Heart right ventricle (tissue), 16 donors: ENCODE results near the gene EYA4. TPM values are rescaled to one million over a fixed set of nuclear protein-coding genes. Genes with fewer than 3 reads are reported as not detected.
A peak's percentile ranks its signal among the peaks of the same experiment; 100 is the strongest.

Experiments
- ATAC-seq, 8 donors: fragments of 200-7000 bp; cut with Tn5 transposase; one replicate each; pipeline ENCODE4 v1.9.1; 2020; ENCODE audit warnings: mild to moderate bottlenecking in 8 of 8, moderate library complexity in 8 of 8, moderate number of reproducible peaks in 1 of 8
- DNase-seq, 2 donors: peaks; one replicate each; pipeline ENCODE4 v3.0.0-alpha.2; 2020
- H3K27ac ChIP-seq, 10 donors: fragments of 200-600 bp; sonication (generic) in 2 of 10; one replicate each; pipeline versions ENCODE4 v1.5.0 to v1.8.0; 2020 to 2022; ENCODE audit warnings: mild to moderate bottlenecking in 3 of 10
- H3K27me3 ChIP-seq, 7 donors: fragments of 200-600 bp; one replicate each; pipeline ENCODE4 v1.8.0; 2021 to 2022; ENCODE audit warnings: mild to moderate bottlenecking in 2 of 7
- H3K36me3 ChIP-seq, 9 donors: fragments of 200-600 bp; sonication (generic) in 1 of 9; one replicate each; pipeline versions ENCODE4 v1.5.0 to v1.8.0; 2020 to 2022; ENCODE audit warnings: mild to moderate bottlenecking in 2 of 9
- H3K4me1 ChIP-seq, 9 donors: fragments of 200-600 bp; sonication (generic) in 1 of 9; one replicate each; pipeline versions ENCODE4 v1.5.0 to v1.8.0; 2020 to 2022; ENCODE audit warnings: mild to moderate bottlenecking in 4 of 9
- H3K4me3 ChIP-seq, 10 donors: fragments of 200-600 bp; sonication (generic) in 2 of 10; one replicate each; pipeline versions ENCODE4 v1.5.0 to v1.8.0; 2020 to 2022; ENCODE audit warnings: mild to moderate bottlenecking in 7 of 10, moderate library complexity in 2 of 10
- H3K9me3 ChIP-seq, 11 donors: fragments of 200-600 bp in 10 of 11; sonication (generic) in 2 of 11; one replicate each; pipeline versions ENCODE4 v1.5.0 to v1.8.0; 2013 to 2022; ENCODE audit warnings: mild to moderate bottlenecking in 2 of 11, control low read depth in 1 of 11, moderate library complexity in 1 of 11
- CTCF ChIP-seq, 9 donors: fragments of 200-600 bp; sonication (generic) in 2 of 9; IDR thresholded peaks; one replicate each; pipeline versions ENCODE4 v1.5.0 to v1.8.0; 2021 to 2022; ENCODE audit warnings: antibody characterized with exemption in 9 of 9, mild to moderate bottlenecking in 5 of 9, moderate library complexity in 1 of 9
- WGBS, 2 donors: extraction: QIAGEN DNeasy Blood & Tissue Kit; methylation state at CpG; one replicate each; pipeline ENCODE4 v1.1.7; 2013; ENCODE audit warnings: inconsistent platforms in 1 of 2; 5-methylcytosine and 5-hydroxymethylcytosine counted together
- intact Hi-C, 10 donors: fragments of 100-400 bp; cut with DNase I; formaldehyde crosslinking; loops; one replicate each; pipeline versions ENCODE4 v1.11.1 to v1.14.2; 2022
- polyA plus RNA-seq, 2 donors: library from polyadenylated mRNA; stranded (reverse); fragments of 200-250 nt; gene quantifications; one replicate each; pipeline ENCODE4 v1.2.3, GENCODE V29; 2013
- total RNA-seq, 10 donors: library from RNA; stranded (reverse); fragmentation: NEBNext Ultra II Directional in 3 of 10; extraction: Animal tissue kit (Norgen Biotek cat#: 25700) in 3 of 10; gene quantifications; one replicate each; pipeline versions ENCODE4 v1.2.1 to v1.2.4, GENCODE V29; 2021 to 2023
- donor health status: Arrhythmogenic right ventricular cardiomyopathy.
- donor health status: ischemic (EF 13 %, LVEDD 7.1; RV severe dilation, severe dysfunction).
- donor health status: healthy with polysubstance abuse.
- donor health status: DM: no; HTN: yes; CAD: no.
- donor health status: DM: no; HTN: no; CAD: no.
- donor health status: ischemic (EF 25% LVEDD 6.9; RV normal size, moderate dysfunction).
- donor health status: ischemic (EF 25% LVEDD 5.7; RV mildly dilated, moderate dysfunction).
- donor health status: healthy.
- donor health status: DM: yes; HTN: yes; CAD: no.
- donor health status: Ischemic cardiomyopathy.
- donor health status: ischemic (EF 35%, LVEDD 5.7; RV mildly dilated, moderate dysfunction).
- donor health status: nonischemic (EF 11% LVEDD 7.7; RV severe dilation, severe dysfunction).
- donor health status: DM: yes; HTN: yes; CAD: no.
- donor health status: PGD.
- donor health status: ischemic (EF 29% LVEDD 5.4; RV normal size, mild dysfunction).
- donor health status: nonischemic (EF 23%, LVEDD 6.1; RV moderate dilation, normal function).

Gene EYA4
- total and polyA plus RNA-seq, 12 donors, result 1.6 to 30.2 (median 17.9) TPM

GRCh38 chr6:133259561-133259960, 18.4 kb downstream of the EYA4 start:
- no peak overlapping the region for H3K4me3 ChIP-seq
- peaks cover 0 to 20% (median 0%) of the 10 kb centered on the region in 9 donors for H3K4me1 ChIP-seq
- no peak overlapping the region for H3K27ac ChIP-seq
- intact Hi-C loops, result no loop called here
- no peaks in the 10 kb centered on the region for H3K27me3 ChIP-seq
- DNase-seq (no peak), ATAC-seq (no peak)
- no peaks in the 10 kb centered on the region for H3K9me3 ChIP-seq
- H3K36me3 ChIP-seq, result no peaks in the 10 kb centered on the region
- no peak for TF ChIP-seq CTCF (IDR thresholded peaks at IDR 0.05)

- no peak for TF ChIP-seq CTCF (IDR thresholded peaks at IDR 0.05)
- peak in 7 of 8 donors; percentile 11 to 87 (median 62) for ATAC-seq
- intact Hi-C loops, result no loop called here
- WGBS, 2 donors, result 56 to 82% methylated on average over 2 of the region's 2 CpGs
- peak; percentile 27 to 33 for DNase-seq
- no peaks in the 10 kb centered on the region for H3K36me3 ChIP-seq
- H3K27ac ChIP-seq, result no peak overlapping the region
- H3K9me3 ChIP-seq, result no peaks in the 10 kb centered on the region
- H3K4me1 ChIP-seq, result peaks cover 0 to 12% (median 0%) of the 10 kb centered on the region in 9 donors
- H3K4me3 ChIP-seq, result no peak overlapping the region
- no peaks in the 10 kb centered on the region for H3K27me3 ChIP-seq
Measured at GRCh38 chr6:133262804-133263203, 21.6 kb downstream of the EYA4 start.

GRCh38 chr6:133265066-133265465, 23.9 kb downstream of the EYA4 start:
- no peak for TF ChIP-seq CTCF (IDR thresholded peaks at IDR 0.05)
- H3K4me3 ChIP-seq, result no peak overlapping the region
- H3K4me1 ChIP-seq, result peaks cover 0 to 12% (median 0%) of the 10 kb centered on the region in 9 donors
- no peaks in the 10 kb centered on the region for H3K9me3 ChIP-seq
- no peak overlapping the region for H3K27ac ChIP-seq
- intact Hi-C loops, result no loop called here
- DNase-seq (no peak), ATAC-seq (no peak)
- WGBS, 2 donors, result 84 to 88% methylated on average over 4 of the region's 4 CpGs
- H3K27me3 ChIP-seq, result no peaks in the 10 kb centered on the region
- H3K36me3 ChIP-seq, result no peaks in the 10 kb centered on the region

GRCh38 chr6:133266186-133266585, 25.0 kb downstream of the EYA4 start:
- no peak overlapping the region for H3K4me3 ChIP-seq
- 57 to 70% methylated on average over 2 of the region's 2 CpGs for WGBS, 2 donors
- no peak for ATAC-seq
- H3K9me3 ChIP-seq, result no peaks in the 10 kb centered on the region
- no peak for TF ChIP-seq CTCF (IDR thresholded peaks at IDR 0.05)
- no peaks in the 10 kb centered on the region for H3K36me3 ChIP-seq
- no peak overlapping the region for H3K27ac ChIP-seq
- intact Hi-C loops, result no loop called here
- peaks cover 0 to 12% (median 0%) of the 10 kb centered on the region in 9 donors for H3K4me1 ChIP-seq
- no peaks in the 10 kb centered on the region for H3K27me3 ChIP-seq
- DNase-seq, result no peak
